HCT116 (cell line): ENCODE results near the gene EPHA8. TPM values are rescaled to one million over a fixed set of nuclear protein-coding genes. Genes with fewer than 3 reads are reported as not detected.

ENCODE experiments used
- ATAC-seq: fragments of 200-7000 bp; cut with Tn5 transposase; 2 replicates; pipeline ENCODE4 v1.9.1; 2020; ENCODE audit warnings: mild to moderate bottlenecking, moderate library complexity
- BruUV-seq: library from RNA; stranded (reverse); fragments of 400-500 nt; replicated peaks from 2 replicates; lab custom pipeline; 2021; lab: Mats Ljungman, UMichigan
- CTCF ChIA-PET: fragments of 300-600 bp; sonication (Branson Sonifier 250); formaldehyde crosslinking; loops from one replicate; lab custom pipeline; 2021; ENCODE audit warnings: antibody characterized with exemption; lab: Charles Lee
- POLR2A ChIA-PET: fragments of 300-600, 350-600 bp; sonication (Branson Sonifier 250); formaldehyde crosslinking; loops from one replicate; lab custom pipeline; 2021; ENCODE audit warnings: antibody characterized with exemption; lab: Charles Lee
- RAD21 ChIA-PET, 2 experiments: fragments of 300-600 bp; sonication (Branson Sonifier 250); formaldehyde crosslinking; loops; one replicate each; lab custom pipeline; 2023; ENCODE audit warnings: low total read pairs in 2 of 2; ENCODE audit not compliant: uncharacterized antibody in 2 of 2, unreplicated experiment in 2 of 2, low non-redundant PET in 1 of 2; lab: Charles Lee
- DNase-seq: peaks from one replicate; pipeline ENCODE4 v3.0.0-alpha.2; 2010; ENCODE audit warnings: low read depth, low spot score
- H2AFZ ChIP-seq: fragments of 200-600 bp; shearing (Covaris generic), sonication (generic); 2 replicates; pipeline ENCODE4 v1.6.1; 2017; ENCODE audit warnings: low read depth, mixed run types, mixed read lengths, antibody characterized with exemption, low read length; ENCODE audit not compliant: poor library complexity, severe bottlenecking
- H3K27ac ChIP-seq: 2 replicates; pipeline ENCODE4 v1.5.1; 2012; ENCODE audit warnings: low read depth, low read length
- H3K27me3 ChIP-seq: fragments of 200-600 bp; sonication (generic); 2 replicates; pipeline ENCODE4 v1.6.1; 2016; ENCODE audit warnings: mixed run types, low read length, mixed read lengths; ENCODE audit not compliant: insufficient read depth
- H3K36me3 ChIP-seq, 2 experiments: fragments of 200-500 bp in 1 of 2; fragments of 200-600 bp in 1 of 2; sonication (Bioruptor generic) in 1 of 2; sonication (generic) in 1 of 2; 2 replicates each; pipeline versions ENCODE4 v1.5.1 to v1.6.1; 2014 to 2016; ENCODE audit warnings: low read length in 2 of 2, inconsistent platforms in 1 of 2, mixed read lengths in 1 of 2, mixed run types in 1 of 2; ENCODE audit not compliant: insufficient read depth in 2 of 2, control insufficient read depth in 1 of 2
- H3K4me1 ChIP-seq, 2 experiments: fragments of 200-600 bp in 1 of 2; sonication (generic) in 1 of 2; 2 replicates each; pipeline versions ENCODE4 v1.5.1 to v1.6.1; 2012 to 2017; ENCODE audit warnings: low read length in 2 of 2, inconsistent platforms in 1 of 2, mild to moderate bottlenecking in 1 of 2, mixed read lengths in 1 of 2, mixed run types in 1 of 2, moderate library complexity in 1 of 2; ENCODE audit not compliant: insufficient read depth in 2 of 2, control insufficient read depth in 1 of 2
- H3K4me2 ChIP-seq: fragments of 200-600 bp; sonication (generic); 2 replicates; pipeline ENCODE4 v1.6.1; 2017; ENCODE audit warnings: mixed run types, low read length, mixed read lengths
- H3K4me3 ChIP-seq, 2 experiments: fragments of 200-600 bp in 1 of 2; sonication (generic) in 1 of 2; replicated peaks in 1 of 2; 2 replicates each; pipeline ENCODE4 v1.5.1; 2011 to 2016; ENCODE audit warnings: low read length in 2 of 2, control low read depth in 1 of 2, low read depth in 1 of 2, mild to moderate bottlenecking in 1 of 2, mixed read lengths in 1 of 2, mixed run types in 1 of 2
- H3K79me2 ChIP-seq: fragments of 200-600 bp; sonication (generic); 2 replicates; pipeline ENCODE4 v1.6.1; 2017; ENCODE audit warnings: mild to moderate bottlenecking, mixed run types, low read length, moderate library complexity, mixed read lengths; ENCODE audit not compliant: insufficient read depth
- H3K9ac ChIP-seq: fragments of 200-600 bp; sonication (generic); 2 replicates; pipeline ENCODE4 v1.6.1; 2016; ENCODE audit warnings: low read length, mixed read lengths
- H3K9me2 ChIP-seq: fragments of 200-600 bp; sonication (generic), shearing (Covaris generic); 2 replicates; pipeline ENCODE4 v1.6.1; 2017; ENCODE audit warnings: mixed run types, mild to moderate bottlenecking, moderate library complexity; ENCODE audit not compliant: insufficient read depth
- H3K9me3 ChIP-seq, 2 experiments: fragments of 200-500 bp in 1 of 2; fragments of 200-600 bp in 1 of 2; sonication (Bioruptor generic) in 1 of 2; sonication (generic) in 1 of 2; 2 replicates each; pipeline ENCODE4 v1.6.1; 2014 to 2017; ENCODE audit warnings: low read length in 2 of 2, mixed read lengths in 2 of 2, inconsistent platforms in 1 of 2, low read depth in 1 of 2, mild to moderate bottlenecking in 1 of 2, mixed run types in 1 of 2, moderate library complexity in 1 of 2; ENCODE audit not compliant: control insufficient read depth in 1 of 2, insufficient read depth in 1 of 2
- H4K20me1 ChIP-seq: fragments of 200-600 bp; sonication (generic), shearing (Covaris generic); 2 replicates; pipeline ENCODE4 v1.6.1; 2017; ENCODE audit warnings: mixed run types, mild to moderate bottlenecking, moderate library complexity; ENCODE audit not compliant: insufficient read depth
- SP1 ChIP-seq: IDR thresholded peaks from 2 replicates; pipeline ENCODE4 v1.6.1; 2012; ENCODE audit warnings: low read depth
- SRF ChIP-seq: IDR thresholded peaks from 2 replicates; pipeline ENCODE4 v1.6.1; 2012; ENCODE audit warnings: low read depth
- intact Hi-C: fragments of 100-400 bp; cut with micrococcal nuclease; formaldehyde crosslinking; loops from 2 replicates; pipeline ENCODE4 v1.10.0; 2022
- total RNA-seq: library from RNA; stranded (reverse); gene quantifications from one replicate; pipeline ENCODE4 v1.2.1, GENCODE V29; 2021; ENCODE audit not compliant: unreplicated experiment
- TF ChIP-seq, protein P1 (sequence below): IDR thresholded peaks from 2 replicates; pipeline ENCODE4 v1.6.1; 2012; ENCODE audit warnings: low read depth

The EPHA8 gene
- total RNA-seq, 1 experiment from 2014 or later = 0.30 TPM

- intact Hi-C loops = no loop called here
These were observed 28.8 kb downstream of the EPHA8 start for GRCh38 chr1:22592051-22592450.

More at GRCh38 chr1:22592051-22592450, 28.8 kb downstream of the EPHA8 start:
- Histone ChIP-seq H3K27ac (no peak overlapping the region), H4K20me1 (no peaks in the 10 kb centered on the region), H3K27me3 (no peaks in the 10 kb centered on the region), H3K9me2 (no peaks in the 10 kb centered on the region), H3K9me3 (no peaks in the 10 kb centered on the region), H3K79me2 (no peaks in the 10 kb centered on the region), H2AFZ (no peak overlapping the region), H3K4me2 (no peak overlapping the region), H3K4me3 (no peak overlapping the region), H3K4me1 (peaks cover 7 to 13% of the 10 kb centered on the region in 2 experiments), H3K9ac (no peak overlapping the region), H3K36me3 (no peaks in the 10 kb centered on the region)
- BruUV-seq = no TSS peak
- TF ChIP-seq, protein P1, sequence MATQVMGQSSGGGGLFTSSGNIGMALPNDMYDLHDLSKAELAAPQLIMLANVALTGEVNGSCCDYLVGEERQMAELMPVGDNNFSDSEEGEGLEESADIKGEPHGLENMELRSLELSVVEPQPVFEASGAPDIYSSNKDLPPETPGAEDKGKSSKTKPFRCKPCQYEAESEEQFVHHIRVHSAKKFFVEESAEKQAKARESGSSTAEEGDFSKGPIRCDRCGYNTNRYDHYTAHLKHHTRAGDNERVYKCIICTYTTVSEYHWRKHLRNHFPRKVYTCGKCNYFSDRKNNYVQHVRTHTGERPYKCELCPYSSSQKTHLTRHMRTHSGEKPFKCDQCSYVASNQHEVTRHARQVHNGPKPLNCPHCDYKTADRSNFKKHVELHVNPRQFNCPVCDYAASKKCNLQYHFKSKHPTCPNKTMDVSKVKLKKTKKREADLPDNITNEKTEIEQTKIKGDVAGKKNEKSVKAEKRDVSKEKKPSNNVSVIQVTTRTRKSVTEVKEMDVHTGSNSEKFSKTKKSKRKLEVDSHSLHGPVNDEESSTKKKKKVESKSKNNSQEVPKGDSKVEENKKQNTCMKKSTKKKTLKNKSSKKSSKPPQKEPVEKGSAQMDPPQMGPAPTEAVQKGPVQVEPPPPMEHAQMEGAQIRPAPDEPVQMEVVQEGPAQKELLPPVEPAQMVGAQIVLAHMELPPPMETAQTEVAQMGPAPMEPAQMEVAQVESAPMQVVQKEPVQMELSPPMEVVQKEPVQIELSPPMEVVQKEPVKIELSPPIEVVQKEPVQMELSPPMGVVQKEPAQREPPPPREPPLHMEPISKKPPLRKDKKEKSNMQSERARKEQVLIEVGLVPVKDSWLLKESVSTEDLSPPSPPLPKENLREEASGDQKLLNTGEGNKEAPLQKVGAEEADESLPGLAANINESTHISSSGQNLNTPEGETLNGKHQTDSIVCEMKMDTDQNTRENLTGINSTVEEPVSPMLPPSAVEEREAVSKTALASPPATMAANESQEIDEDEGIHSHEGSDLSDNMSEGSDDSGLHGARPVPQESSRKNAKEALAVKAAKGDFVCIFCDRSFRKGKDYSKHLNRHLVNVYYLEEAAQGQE = no peak
- no peak for TF ChIP-seq SRF
- TF ChIP-seq SP1 = no peak
- ChIA-PET RAD21 (no interaction called here), CTCF (no interaction called here), POLR2A (no interaction called here)
- ATAC-seq = no peak
- DNase-seq = no peak
